Ascending aorta (tissue), 2 donors: ENCODE results near the gene ARHGAP9. TPM values are rescaled to one million over a fixed set of nuclear protein-coding genes. Genes with fewer than 3 reads are reported as not detected.

Source experiments
- DNase-seq, 2 donors: peaks; one replicate each; pipeline ENCODE4 v3.0.0-alpha.2; 2019; ENCODE audit warnings: low spot score in 2 of 2
- H3K27ac ChIP-seq, 2 donors: fragments of 200-600 bp; sonication (generic); one replicate each; pipeline ENCODE4 v1.5.1; 2016 to 2017; ENCODE audit warnings: mild to moderate bottlenecking in 1 of 2
- H3K27me3 ChIP-seq: fragments of 200-600 bp; sonication (generic); one replicate; pipeline ENCODE4 v1.5.1; 2017
- H3K36me3 ChIP-seq, 2 donors: fragments of 200-600 bp; sonication (generic); one replicate each; pipeline ENCODE4 v1.5.1; 2016
- H3K4me1 ChIP-seq, 2 donors: fragments of 200-600 bp; sonication (generic); one replicate each; pipeline ENCODE4 v1.5.1; 2016 to 2017; ENCODE audit warnings: mild to moderate bottlenecking in 1 of 2
- H3K4me3 ChIP-seq, 2 donors: fragments of 200-600 bp; sonication (generic); one replicate each; pipeline ENCODE4 v1.5.1; 2016 to 2017; ENCODE audit warnings: mild to moderate bottlenecking in 1 of 2
- H3K9me3 ChIP-seq, 2 donors: fragments of 200-600 bp; sonication (generic); one replicate each; pipeline ENCODE4 v1.5.1; 2016
- intact Hi-C: fragments of 100-400 bp; cut with DNase I; formaldehyde crosslinking; loops from one replicate; pipeline ENCODE4 v1.15.1; 2023
- total RNA-seq: library from RNA; depleted of rRNA; stranded (reverse); fragments of >200 nt; gene quantifications from one replicate; pipeline ENCODE4 v1.1.0, GENCODE V29; 2016
- TF ChIP-seq, protein P1 (sequence below), 3 experiments: fragments of 200-600 bp in 2 of 3; fragments of 450-650 bp in 1 of 3; sonication (generic) in 2 of 3; IDR thresholded peaks; one replicate each; pipeline ENCODE4 v1.5.1; 2016 to 2019; ENCODE audit warnings: antibody characterized with exemption in 3 of 3, mild to moderate bottlenecking in 1 of 3, moderate library complexity in 1 of 3

ARHGAP9 gene
- total RNA-seq, 1 donor from 2014 or later: 21.6 TPM

DNA sequence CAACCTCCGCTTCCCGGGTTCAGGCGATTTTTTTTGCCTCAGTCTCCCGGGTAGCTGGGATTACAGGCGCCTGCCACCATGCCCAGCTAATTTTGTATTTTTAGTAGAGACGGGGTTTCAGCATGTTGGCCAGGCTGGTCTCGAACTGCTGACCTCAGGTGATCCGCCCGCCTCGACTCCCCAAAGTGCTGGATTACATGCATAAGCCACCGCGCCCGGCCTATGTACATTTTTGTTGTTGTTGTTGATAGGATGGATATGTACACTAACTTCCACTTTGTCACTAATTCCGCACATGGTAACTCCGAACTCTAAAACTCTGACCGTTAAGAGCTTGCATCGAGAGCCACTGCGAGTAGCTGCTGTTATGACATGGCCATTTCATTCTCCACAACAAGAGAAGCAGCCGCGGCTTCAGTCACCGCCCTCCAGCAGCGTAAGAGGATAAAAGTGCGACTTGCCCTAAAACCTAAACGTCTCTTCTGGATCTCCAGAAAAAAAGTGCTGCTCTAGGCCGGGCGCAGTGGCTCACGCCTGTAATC lies 7.5 kb upstream of the ARHGAP9 start:
- H3K27me3 ChIP-seq: no peaks in the 10 kb centered on the region
- peak overlapping the region; percentile 75 for H3K4me3 ChIP-seq
- TF ChIP-seq, protein P1, sequence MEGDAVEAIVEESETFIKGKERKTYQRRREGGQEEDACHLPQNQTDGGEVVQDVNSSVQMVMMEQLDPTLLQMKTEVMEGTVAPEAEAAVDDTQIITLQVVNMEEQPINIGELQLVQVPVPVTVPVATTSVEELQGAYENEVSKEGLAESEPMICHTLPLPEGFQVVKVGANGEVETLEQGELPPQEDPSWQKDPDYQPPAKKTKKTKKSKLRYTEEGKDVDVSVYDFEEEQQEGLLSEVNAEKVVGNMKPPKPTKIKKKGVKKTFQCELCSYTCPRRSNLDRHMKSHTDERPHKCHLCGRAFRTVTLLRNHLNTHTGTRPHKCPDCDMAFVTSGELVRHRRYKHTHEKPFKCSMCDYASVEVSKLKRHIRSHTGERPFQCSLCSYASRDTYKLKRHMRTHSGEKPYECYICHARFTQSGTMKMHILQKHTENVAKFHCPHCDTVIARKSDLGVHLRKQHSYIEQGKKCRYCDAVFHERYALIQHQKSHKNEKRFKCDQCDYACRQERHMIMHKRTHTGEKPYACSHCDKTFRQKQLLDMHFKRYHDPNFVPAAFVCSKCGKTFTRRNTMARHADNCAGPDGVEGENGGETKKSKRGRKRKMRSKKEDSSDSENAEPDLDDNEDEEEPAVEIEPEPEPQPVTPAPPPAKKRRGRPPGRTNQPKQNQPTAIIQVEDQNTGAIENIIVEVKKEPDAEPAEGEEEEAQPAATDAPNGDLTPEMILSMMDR (IDR thresholded peaks at IDR 0.05): no peak
- H3K36me3 ChIP-seq: peaks cover 21 to 23% of the 10 kb centered on the region in 2 donors
- H3K9me3 ChIP-seq: no peaks in the 10 kb centered on the region
- peak overlapping the region; percentile 63 to 84 for H3K27ac ChIP-seq
- intact Hi-C loops: no loop called here
- H3K4me1 ChIP-seq: peaks cover 8 to 10% of the 10 kb centered on the region in 2 donors
- DNase-seq: no peak

DNA sequence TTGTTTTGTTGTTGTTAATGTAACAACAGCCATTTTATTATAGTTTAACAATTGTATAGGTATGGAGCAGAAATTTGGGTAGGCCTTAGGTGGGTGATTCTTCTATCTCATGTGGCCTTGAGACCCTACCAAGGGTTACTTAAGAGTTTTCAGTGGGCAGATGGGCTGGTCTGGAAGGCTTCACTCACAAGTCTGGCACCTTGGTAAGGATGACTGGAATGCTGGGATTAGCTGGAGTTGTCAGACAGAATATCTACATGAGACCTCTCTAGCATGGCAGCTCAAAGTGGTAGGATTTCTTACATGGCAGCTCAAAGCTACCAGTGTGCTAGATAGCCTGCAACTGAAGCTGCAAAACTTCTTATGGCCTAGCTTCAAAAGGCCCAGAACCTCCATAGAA lies 6.0 kb upstream of the ARHGAP9 start:
- DNase-seq: no peak
- intact Hi-C loops: no loop called here
- H3K9me3 ChIP-seq: no peaks in the 10 kb centered on the region

DNA sequence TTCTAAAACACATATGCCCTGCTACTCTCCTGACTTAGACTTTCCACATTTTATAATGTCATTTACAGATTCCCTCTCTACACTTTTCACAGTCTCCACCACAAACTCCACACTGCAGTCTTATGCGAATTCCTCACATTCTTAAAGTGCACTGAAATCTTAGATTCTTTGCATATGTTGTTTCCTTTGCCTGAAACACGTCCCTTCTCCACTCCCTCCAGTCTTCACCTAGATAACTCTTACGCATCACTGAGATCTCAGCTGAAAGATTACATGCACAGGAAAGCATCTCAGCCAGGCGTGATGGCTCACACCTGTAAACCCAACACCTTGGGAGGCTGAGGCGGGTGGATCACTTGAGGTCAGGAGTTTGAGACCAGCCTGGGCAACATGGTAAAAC lies 3.8 kb upstream of the ARHGAP9 start:
- H3K9me3 ChIP-seq: no peaks in the 10 kb centered on the region
- intact Hi-C loops: no loop called here

More for the DNA sequence above, 6.0 kb upstream of the ARHGAP9 start:
- no peaks in the 10 kb centered on the region for H3K27me3 ChIP-seq
- H3K27ac ChIP-seq: no peak overlapping the region
- peaks cover 8 to 10% of the 10 kb centered on the region in 2 donors for H3K4me1 ChIP-seq
- no peak overlapping the region for H3K4me3 ChIP-seq
- peaks cover 8 to 10% of the 10 kb centered on the region in 2 donors for H3K36me3 ChIP-seq
- TF ChIP-seq, protein P1 (IDR thresholded peaks at IDR 0.05): no peak

DNA sequence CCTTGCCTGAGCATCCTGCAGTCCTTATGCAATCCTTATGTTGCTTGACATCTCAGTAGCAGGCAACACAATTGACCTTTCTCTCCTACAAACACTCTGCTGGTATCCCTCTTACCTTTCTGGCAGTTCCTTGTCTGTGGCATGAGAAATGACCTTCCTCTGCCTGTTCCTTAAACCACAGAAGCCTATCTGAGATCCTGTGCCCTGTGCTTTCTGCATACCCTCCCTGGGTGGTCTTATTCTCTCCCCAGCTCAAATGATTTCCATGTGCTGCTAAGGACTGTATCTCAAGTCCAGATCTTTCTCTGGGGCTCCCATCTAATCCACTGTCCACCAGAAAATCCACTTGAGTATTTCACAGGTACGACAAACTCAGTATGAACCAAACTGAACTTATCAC lies 2.0 kb upstream of the ARHGAP9 start:
- TF ChIP-seq, protein P1 (IDR thresholded peaks at IDR 0.05): no peak
- no peak overlapping the region for H3K27ac ChIP-seq
- no peaks in the 10 kb centered on the region for H3K4me1 ChIP-seq
- no peaks in the 10 kb centered on the region for H3K9me3 ChIP-seq
- H3K36me3 ChIP-seq: no peaks in the 10 kb centered on the region
- DNase-seq: no peak
- no peaks in the 10 kb centered on the region for H3K27me3 ChIP-seq
- no peak overlapping the region for H3K4me3 ChIP-seq
- intact Hi-C loops: no loop called here

More for the DNA sequence above, 3.8 kb upstream of the ARHGAP9 start:
- TF ChIP-seq, protein P1 (IDR thresholded peaks at IDR 0.05): no peak
- no peak overlapping the region for H3K4me3 ChIP-seq
- no peak overlapping the region for H3K27ac ChIP-seq
- H3K4me1 ChIP-seq: peaks cover 0 to 3% of the 10 kb centered on the region in 2 donors
- H3K36me3 ChIP-seq: no peaks in the 10 kb centered on the region
- H3K27me3 ChIP-seq: no peaks in the 10 kb centered on the region
- DNase-seq: no peak

DNA sequence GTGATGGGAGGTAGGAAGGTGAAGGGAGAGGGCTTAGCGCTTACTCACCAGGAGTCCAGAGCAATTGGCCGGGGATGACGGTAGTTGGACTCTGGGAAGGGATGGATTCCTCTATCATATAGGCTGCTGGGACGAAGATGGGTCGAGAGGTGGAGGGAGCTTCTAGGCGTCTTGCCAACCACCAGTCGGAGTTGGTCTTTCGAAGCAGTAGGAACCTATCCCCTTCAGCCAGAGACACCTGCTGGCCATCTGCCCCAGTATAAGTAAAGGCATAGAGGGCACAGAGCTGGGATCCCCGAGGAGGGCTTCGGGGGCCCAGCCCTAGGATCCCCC lies 657 bp downstream of the ARHGAP9 start:
- DNase-seq: no peak
- Histone ChIP-seq H3K4me1 (peaks cover 11 to 13% of the 10 kb centered on the region in 2 donors), H3K9me3 (no peaks in the 10 kb centered on the region), H3K36me3 (no peaks in the 10 kb centered on the region), H3K27ac (peak overlapping the region; percentile 44 to 57), H3K4me3 (no peak overlapping the region), H3K27me3 (peaks cover 7% of the 10 kb centered on the region)
- intact Hi-C loops: no loop called here
- TF ChIP-seq, protein P1 (IDR thresholded peaks at IDR 0.05): no peak
